HFF-Myc (cell line): ENCODE measurements around the gene FMO1.

Experiments
- DNase-seq: peaks from one replicate; pipeline ENCODE4 v3.0.0-alpha.2; 2011; ENCODE audit warnings: low read depth; ENCODE audit errors: extremely low read depth
- H3K4me3 ChIP-seq: replicated peaks from 2 replicates; pipeline ENCODE4 v1.5.1; 2011; ENCODE audit warnings: low read depth, mild to moderate bottlenecking, control low read depth, low read length
- CTCF ChIP-seq: IDR thresholded peaks from 2 replicates; pipeline ENCODE4 v1.5.1; 2012; ENCODE audit warnings: mild to moderate bottlenecking, low read depth, low read length, control low read depth; ENCODE audit errors: missing control alignments

The FMO1 gene

GRCh38 chr1:171261336-171261735, 13.0 kb downstream of the FMO1 start:
- H3K4me3 ChIP-seq: no peak overlapping the region
- no peak for TF ChIP-seq CTCF
- DNase-seq: no peak

- DNase-seq: no peak
- no peak for TF ChIP-seq CTCF
- no peak overlapping the region for H3K4me3 ChIP-seq
These were observed 15.6 kb downstream of the FMO1 start for GRCh38 chr1:171263901-171264300.

GRCh38 chr1:171265686-171266085, 17.4 kb downstream of the FMO1 start:
- DNase-seq: no peak
- no peak for TF ChIP-seq CTCF
- H3K4me3 ChIP-seq: no peak overlapping the region

GRCh38 chr1:171266930-171267329, 18.6 kb downstream of the FMO1 start:
- no peak for DNase-seq
- TF ChIP-seq CTCF: no peak
- no peak overlapping the region for H3K4me3 ChIP-seq

- no peak for TF ChIP-seq CTCF
- DNase-seq: peak; percentile 59
- no peak overlapping the region for H3K4me3 ChIP-seq
These were observed 19.1 kb downstream of the FMO1 start for GRCh38 chr1:171267391-171267790.

- no peak overlapping the region for H3K4me3 ChIP-seq
- no peak for TF ChIP-seq CTCF
- no peak for DNase-seq
These were observed 22.5 kb downstream of the FMO1 start for GRCh38 chr1:171270806-171271205.

GRCh38 chr1:171277534-171277933, 29.2 kb downstream of the FMO1 start:
- TF ChIP-seq CTCF: no peak
- no peak for DNase-seq
- no peak overlapping the region for H3K4me3 ChIP-seq
